Endothelial cell of umbilical vein (primary cell): ENCODE data around the gene FBXO7. TPM values are rescaled to one million over a fixed set of nuclear protein-coding genes. Genes with fewer than 3 reads are reported as not detected.
A peak's percentile ranks its signal among the peaks of the same experiment; 100 is the strongest.

ENCODE experiments used
- BruUV-seq: library from RNA; stranded (reverse); fragments of 400-500 nt; replicated peaks from 2 replicates; lab custom pipeline; 2021; lab: Mats Ljungman, UMichigan
- CTCF ChIA-PET: fragments of 300-600, 350-600 bp; sonication (Branson Sonifier 250); formaldehyde crosslinking; loops from one replicate; lab custom pipeline; 2021; ENCODE audit warnings: antibody characterized with exemption, inconsistent platforms; lab: Charles Lee
- POLR2A ChIA-PET: fragments of 300-600, 350-600 bp; sonication (Branson Sonifier 250); formaldehyde crosslinking; loops from one replicate; lab custom pipeline; 2021; ENCODE audit warnings: antibody characterized with exemption, inconsistent platforms; lab: Charles Lee
- DNase-seq: peaks from one replicate; pipeline ENCODE4 v3.0.0-alpha.2; 2011; ENCODE audit warnings: low read depth, low spot score
- FAIRE-seq: peaks from 2 replicates; lab custom pipeline; 2011; peaks lifted over from hg19 to GRCh38; lab: Jason Lieb, UNC
- H2AFZ ChIP-seq: 2 replicates; pipeline ENCODE4 v1.6.0; 2012; ENCODE audit warnings: low read depth, low read length, control low read depth, inconsistent platforms
- H3K27ac ChIP-seq: 2 replicates; pipeline ENCODE4 v1.5.1; 2011; ENCODE audit warnings: low read depth, mild to moderate bottlenecking, control low read depth, low read length, moderate library complexity; ENCODE audit not compliant: insufficient read depth
- H3K27me3 ChIP-seq, 2 experiments: 2 replicates each; pipeline versions ENCODE4 v1.6.0 to v1.6.1; 2011; ENCODE audit warnings: low read length in 2 of 2, mixed read lengths in 1 of 2; ENCODE audit not compliant: control insufficient read depth in 2 of 2, insufficient read depth in 2 of 2
- H3K36me3 ChIP-seq, 2 experiments: 2 replicates in 1 of 2; 3 replicates in 1 of 2; pipeline ENCODE4 v1.5.1; 2011; ENCODE audit warnings: low read length in 2 of 2, mild to moderate bottlenecking in 1 of 2, moderate library complexity in 1 of 2; ENCODE audit not compliant: control insufficient read depth in 2 of 2, insufficient read depth in 2 of 2; ENCODE audit errors: extremely low read depth in 1 of 2
- H3K4me1 ChIP-seq: 3 replicates; pipeline ENCODE4 v1.5.1; 2011; ENCODE audit warnings: mild to moderate bottlenecking, low read length; ENCODE audit not compliant: control insufficient read depth, insufficient read depth; ENCODE audit errors: extremely low read depth
- H3K4me2 ChIP-seq: 2 replicates; pipeline ENCODE4 v1.6.1; 2011; ENCODE audit warnings: low read length, control low read depth, mixed read lengths; ENCODE audit not compliant: insufficient read depth
- H3K4me3 ChIP-seq, 3 experiments: fragments of 200-600 bp in 1 of 3; sonication (generic), shearing (Covaris generic) in 1 of 3; replicated peaks in 1 of 3; 2 replicates each; pipeline ENCODE4 v1.5.1; 2011 to 2016; ENCODE audit warnings: control low read depth in 3 of 3, low read length in 3 of 3, mild to moderate bottlenecking in 2 of 3, inconsistent platforms in 1 of 3, low read depth in 1 of 3, moderate library complexity in 1 of 3; ENCODE audit not compliant: insufficient read depth in 1 of 3
- H3K79me2 ChIP-seq: 2 replicates; pipeline ENCODE4 v1.6.0; 2012; ENCODE audit warnings: low read length, inconsistent platforms; ENCODE audit not compliant: control insufficient read depth, insufficient read depth
- H3K9ac ChIP-seq: replicated peaks from 2 replicates; pipeline ENCODE3; 2011; ENCODE audit warnings: low read length, control low read depth; ENCODE audit not compliant: insufficient read depth; ENCODE audit errors: extremely low read depth
- H3K9me1 ChIP-seq: replicated peaks from 3 replicates; pipeline ENCODE4 v1.6.0; 2011; ENCODE audit warnings: mild to moderate bottlenecking, low read length; ENCODE audit not compliant: control insufficient read depth, insufficient read depth; ENCODE audit errors: extremely low read depth
- H3K9me3 ChIP-seq: replicated peaks from 2 replicates; pipeline ENCODE4 v1.5.1; 2012; ENCODE audit warnings: low read length, inconsistent platforms; ENCODE audit not compliant: control insufficient read depth, insufficient read depth
- H4K20me1 ChIP-seq: replicated peaks from 2 replicates; pipeline ENCODE3; 2011; ENCODE audit warnings: mild to moderate bottlenecking, low read length; ENCODE audit not compliant: control insufficient read depth, insufficient read depth; ENCODE audit errors: extremely low read depth
- CTCF ChIP-seq, 2 donors: IDR thresholded peaks; 1 replicate in 1 of 2; 2 replicates in 1 of 2; pipeline ENCODE4 v1.5.1; 2011; ENCODE audit warnings: low read length in 2 of 2, mild to moderate bottlenecking in 2 of 2, moderate library complexity in 2 of 2, control low read depth in 1 of 2, inconsistent platforms in 1 of 2, low read depth in 1 of 2; ENCODE audit not compliant: insufficient read depth in 1 of 2; ENCODE audit errors: extremely low read depth in 1 of 2
- EZH2 ChIP-seq: IDR thresholded peaks from 2 replicates; pipeline ENCODE4 v1.6.1; 2012; ENCODE audit warnings: borderline replicate concordance, low read depth, mild to moderate bottlenecking, moderate library complexity, low read length, inconsistent platforms; ENCODE audit not compliant: severe bottlenecking
- JUN ChIP-seq: IDR thresholded peaks from 2 replicates; pipeline ENCODE4 v1.6.1; 2011; ENCODE audit warnings: borderline replicate concordance, low read depth; ENCODE audit not compliant: insufficient read length, insufficient read depth
- POLR2AphosphoS5 ChIP-seq: IDR thresholded peaks from 2 replicates; pipeline ENCODE4 v1.6.1; 2012; ENCODE audit warnings: low read depth, mild to moderate bottlenecking, control low read depth, low read length, moderate library complexity; ENCODE audit not compliant: insufficient read depth
- dilution Hi-C: fragments of 300-500 bp; cut with MboI; formaldehyde crosslinking; loops from one replicate; pipeline ENCODE4 v1.15.0; 2019; ENCODE audit warnings: low sequenced_read_pairs; ENCODE audit not compliant: extremely low pct_ligation_motif_present
- intact Hi-C: fragments of 100-400 bp; cut with micrococcal nuclease; formaldehyde crosslinking; loops from one replicate; pipeline ENCODE4 v1.10.0; 2022
- polyA plus RNA-seq, 4 experiments: library from polyadenylated mRNA; depleted of rRNA in 3 of 4; stranded (reverse) in 3 of 4; unstranded in 1 of 4; fragments of >200 nt; gene quantifications; 2 replicates each; pipeline versions ENCODE4 v1.2.1 to v1.2.3, GENCODE V29; 2011 to 2012; ENCODE audit warnings: missing spikeins in 1 of 4
- total RNA-seq: library from RNA; stranded (reverse); gene quantifications from 2 replicates; pipeline ENCODE4 v1.2.3, GENCODE V29; 2021
- TF ChIP-seq, protein P1 (sequence below): IDR thresholded peaks from 2 replicates; pipeline ENCODE4 v1.6.1; 2011; ENCODE audit not compliant: insufficient read depth, insufficient read length

FBXO7 gene
- total and polyA plus RNA-seq, 2 donors (not counting 3 experiments of a cell fraction or from before 2014, with no cell fraction given) = 81.1 to 112 TPM

DNA sequence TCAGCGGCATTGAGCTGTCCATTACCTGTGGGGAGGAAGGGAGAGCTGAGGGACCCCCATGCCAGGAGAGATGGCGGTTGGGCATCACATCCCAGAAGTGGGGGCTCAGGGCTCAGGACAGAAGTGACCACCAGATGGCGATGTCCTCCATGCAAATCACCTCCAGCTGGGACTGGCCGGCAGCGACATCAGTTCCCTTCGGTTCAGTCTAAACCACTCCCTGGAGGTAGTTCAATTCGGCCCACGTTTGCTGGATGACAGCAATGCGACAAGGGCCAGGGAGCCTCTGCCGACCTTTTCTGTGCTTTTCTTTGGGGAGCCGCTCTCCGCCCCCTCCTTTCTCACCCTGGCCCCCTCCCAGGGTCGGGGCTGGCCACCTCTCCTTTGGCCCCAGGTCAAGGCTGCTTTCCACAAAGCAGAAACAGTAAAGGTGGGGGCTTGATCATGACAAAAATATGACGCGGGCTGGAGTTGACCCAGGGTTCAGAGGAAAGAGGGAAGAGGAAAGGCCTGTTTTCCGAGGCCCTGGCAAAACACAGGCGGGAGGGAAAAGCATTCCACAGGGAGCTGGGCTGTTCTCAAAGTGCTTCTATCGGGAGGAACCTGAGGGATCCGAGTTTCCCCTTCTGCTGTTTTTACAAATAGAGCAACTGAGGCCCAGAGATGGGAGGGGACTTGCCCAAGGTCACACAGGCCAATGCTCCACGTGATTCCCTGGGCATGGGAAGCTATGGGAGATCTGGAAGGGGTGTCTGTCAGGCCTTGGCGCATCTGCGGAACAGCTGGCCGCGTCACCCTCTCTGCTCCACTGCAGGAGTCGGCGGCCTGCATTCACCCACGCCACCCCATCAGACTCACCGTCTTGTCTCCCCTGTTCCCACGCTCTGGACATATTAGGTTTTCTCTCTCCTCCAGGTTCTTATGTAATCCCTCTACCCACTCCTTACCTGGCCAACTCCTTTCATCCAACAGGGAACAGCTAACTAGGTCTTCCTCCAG lies 54.7 kb downstream of the FBXO7 start:
- TF ChIP-seq EZH2 (no peak), POLR2AphosphoS5 (no peak), CTCF (IDR thresholded peaks at IDR 0.05; ENCODE audit: extremely low read depth in 1 of 2, insufficient read depth in 1 of 2, low read depth in 1 of 2, low read length in 2 of 2) (peak; percentile 79 to 89), JUN (no peak)
- TF ChIP-seq, protein P1, sequence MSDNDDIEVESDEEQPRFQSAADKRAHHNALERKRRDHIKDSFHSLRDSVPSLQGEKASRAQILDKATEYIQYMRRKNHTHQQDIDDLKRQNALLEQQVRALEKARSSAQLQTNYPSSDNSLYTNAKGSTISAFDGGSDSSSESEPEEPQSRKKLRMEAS = no peak
- Histone ChIP-seq H3K27me3 (no peaks in the 10 kb centered on the region), H2AFZ (no peak overlapping the region), H3K4me3 (no peak overlapping the region), H3K79me2 (no peaks in the 10 kb centered on the region), H3K27ac (no peak overlapping the region), H3K4me2 (no peak overlapping the region), H3K9me1 (no peaks in the 10 kb centered on the region), H3K4me1 (peaks cover 3% of the 10 kb centered on the region), H4K20me1 (no peaks in the 10 kb centered on the region), H3K9me3 (no peaks in the 10 kb centered on the region), H3K36me3 (no peaks in the 10 kb centered on the region), H3K9ac (no peak overlapping the region)
- POLR2A ChIA-PET = no interaction called here
- dilution Hi-C loops = no loop called here
- no TSS peak for BruUV-seq
- DNase-seq (peak; percentile 49), FAIRE-seq (peak; percentile 94)
- intact Hi-C loops = loop anchor here (1.0 kb wide), 6 partner anchors 131 to 520 kb away; no protein-coding TSS in a partner anchor
- CTCF ChIA-PET = interaction anchor here (0.8 to 3.9 kb wide), 11 partner anchors 11 to 520 kb away, joined by 3 to 37 read pairs (median 4); no protein-coding TSS in a partner anchor
